Ishikawa (cell line): ENCODE results near the gene ZNF385C.

Experiments
- CEBPB ChIP-seq: IDR thresholded peaks from 2 replicates; pipeline ENCODE4 v1.6.1; 2012
- CREB1 ChIP-seq: IDR thresholded peaks from 2 replicates; pipeline ENCODE4 v1.6.1; 2012; ENCODE audit warnings: low read depth
- EGR1 ChIP-seq: IDR thresholded peaks from 2 replicates; pipeline ENCODE4 v1.6.1; 2012
- EP300 ChIP-seq: IDR thresholded peaks from 2 replicates; pipeline ENCODE4 v1.6.1; 2012; ENCODE audit warnings: borderline replicate concordance
- FOXM1 ChIP-seq: IDR thresholded peaks from 2 replicates; pipeline ENCODE4 v1.6.1; 2012; ENCODE audit warnings: low read depth, borderline replicate concordance
- NFIC ChIP-seq: IDR thresholded peaks from 2 replicates; pipeline ENCODE4 v1.6.1; 2012
- RAD21 ChIP-seq: IDR thresholded peaks from 2 replicates; pipeline ENCODE4 v1.6.1; 2012; ENCODE audit warnings: low read depth
- TAF1 ChIP-seq: IDR thresholded peaks from 2 replicates; pipeline ENCODE4 v1.6.1; 2012; ENCODE audit warnings: low read depth, mild to moderate bottlenecking
- TCF12 ChIP-seq: IDR thresholded peaks from 2 replicates; pipeline ENCODE4 v1.6.1; 2012; ENCODE audit warnings: low read depth
- TEAD4 ChIP-seq: IDR thresholded peaks from 2 replicates; pipeline ENCODE4 v1.6.1; 2012
- YY1 ChIP-seq: IDR thresholded peaks from 2 replicates; pipeline ENCODE4 v1.6.1; 2012; ENCODE audit warnings: low read depth
- ZBTB7A ChIP-seq: IDR thresholded peaks from 2 replicates; pipeline ENCODE4 v1.6.1; 2012; ENCODE audit warnings: low read depth
- TF ChIP-seq, protein P1 (sequence below): IDR thresholded peaks from 2 replicates; pipeline ENCODE4 v1.6.1; 2012
- TF ChIP-seq, protein P2 (sequence below): IDR thresholded peaks from 2 replicates; pipeline ENCODE4 v1.6.1; 2012; ENCODE audit warnings: low read depth, mild to moderate bottlenecking
- TF ChIP-seq, protein P3 (sequence below): IDR thresholded peaks from 2 replicates; pipeline ENCODE4 v1.6.1; 2012

ZNF385C gene

DNA sequence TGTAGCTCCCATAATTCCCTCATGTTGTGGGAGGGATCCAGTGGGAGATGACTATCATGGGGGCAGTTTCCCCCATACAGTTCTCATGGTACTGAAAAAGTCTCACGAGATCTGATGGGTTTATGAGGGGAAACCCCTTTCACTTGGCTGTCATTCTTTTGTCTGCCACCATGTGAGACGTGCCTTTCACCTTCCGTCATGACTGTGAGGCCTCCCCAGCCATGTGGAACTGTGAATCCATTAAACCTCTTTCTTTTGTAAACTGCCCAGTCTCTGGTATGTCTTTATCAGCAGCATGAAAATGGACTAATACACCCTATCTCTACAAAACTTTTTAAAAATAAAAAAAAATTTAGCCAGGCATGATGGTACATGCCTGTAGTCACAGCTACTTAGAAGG, 41.6 kb downstream of the ZNF385C start:
- TF ChIP-seq NFIC: no peak
- TF ChIP-seq FOXM1: no peak
- no peak for TF ChIP-seq EGR1
- no peak for TF ChIP-seq CREB1
- TF ChIP-seq TCF12: no peak
- no peak for TF ChIP-seq TAF1
- TF ChIP-seq, protein P1, sequence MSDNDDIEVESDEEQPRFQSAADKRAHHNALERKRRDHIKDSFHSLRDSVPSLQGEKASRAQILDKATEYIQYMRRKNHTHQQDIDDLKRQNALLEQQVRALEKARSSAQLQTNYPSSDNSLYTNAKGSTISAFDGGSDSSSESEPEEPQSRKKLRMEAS: no peak
- TF ChIP-seq, protein P2, sequence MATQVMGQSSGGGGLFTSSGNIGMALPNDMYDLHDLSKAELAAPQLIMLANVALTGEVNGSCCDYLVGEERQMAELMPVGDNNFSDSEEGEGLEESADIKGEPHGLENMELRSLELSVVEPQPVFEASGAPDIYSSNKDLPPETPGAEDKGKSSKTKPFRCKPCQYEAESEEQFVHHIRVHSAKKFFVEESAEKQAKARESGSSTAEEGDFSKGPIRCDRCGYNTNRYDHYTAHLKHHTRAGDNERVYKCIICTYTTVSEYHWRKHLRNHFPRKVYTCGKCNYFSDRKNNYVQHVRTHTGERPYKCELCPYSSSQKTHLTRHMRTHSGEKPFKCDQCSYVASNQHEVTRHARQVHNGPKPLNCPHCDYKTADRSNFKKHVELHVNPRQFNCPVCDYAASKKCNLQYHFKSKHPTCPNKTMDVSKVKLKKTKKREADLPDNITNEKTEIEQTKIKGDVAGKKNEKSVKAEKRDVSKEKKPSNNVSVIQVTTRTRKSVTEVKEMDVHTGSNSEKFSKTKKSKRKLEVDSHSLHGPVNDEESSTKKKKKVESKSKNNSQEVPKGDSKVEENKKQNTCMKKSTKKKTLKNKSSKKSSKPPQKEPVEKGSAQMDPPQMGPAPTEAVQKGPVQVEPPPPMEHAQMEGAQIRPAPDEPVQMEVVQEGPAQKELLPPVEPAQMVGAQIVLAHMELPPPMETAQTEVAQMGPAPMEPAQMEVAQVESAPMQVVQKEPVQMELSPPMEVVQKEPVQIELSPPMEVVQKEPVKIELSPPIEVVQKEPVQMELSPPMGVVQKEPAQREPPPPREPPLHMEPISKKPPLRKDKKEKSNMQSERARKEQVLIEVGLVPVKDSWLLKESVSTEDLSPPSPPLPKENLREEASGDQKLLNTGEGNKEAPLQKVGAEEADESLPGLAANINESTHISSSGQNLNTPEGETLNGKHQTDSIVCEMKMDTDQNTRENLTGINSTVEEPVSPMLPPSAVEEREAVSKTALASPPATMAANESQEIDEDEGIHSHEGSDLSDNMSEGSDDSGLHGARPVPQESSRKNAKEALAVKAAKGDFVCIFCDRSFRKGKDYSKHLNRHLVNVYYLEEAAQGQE: no peak
- no peak for TF ChIP-seq RAD21
- TF ChIP-seq TEAD4: no peak
- TF ChIP-seq YY1: no peak
- no peak for TF ChIP-seq ZBTB7A
- TF ChIP-seq, protein P3, sequence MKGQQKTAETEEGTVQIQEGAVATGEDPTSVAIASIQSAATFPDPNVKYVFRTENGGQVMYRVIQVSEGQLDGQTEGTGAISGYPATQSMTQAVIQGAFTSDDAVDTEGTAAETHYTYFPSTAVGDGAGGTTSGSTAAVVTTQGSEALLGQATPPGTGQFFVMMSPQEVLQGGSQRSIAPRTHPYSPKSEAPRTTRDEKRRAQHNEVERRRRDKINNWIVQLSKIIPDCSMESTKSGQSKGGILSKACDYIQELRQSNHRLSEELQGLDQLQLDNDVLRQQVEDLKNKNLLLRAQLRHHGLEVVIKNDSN: no peak
- TF ChIP-seq CEBPB: no peak
- no peak for TF ChIP-seq EP300

DNA sequence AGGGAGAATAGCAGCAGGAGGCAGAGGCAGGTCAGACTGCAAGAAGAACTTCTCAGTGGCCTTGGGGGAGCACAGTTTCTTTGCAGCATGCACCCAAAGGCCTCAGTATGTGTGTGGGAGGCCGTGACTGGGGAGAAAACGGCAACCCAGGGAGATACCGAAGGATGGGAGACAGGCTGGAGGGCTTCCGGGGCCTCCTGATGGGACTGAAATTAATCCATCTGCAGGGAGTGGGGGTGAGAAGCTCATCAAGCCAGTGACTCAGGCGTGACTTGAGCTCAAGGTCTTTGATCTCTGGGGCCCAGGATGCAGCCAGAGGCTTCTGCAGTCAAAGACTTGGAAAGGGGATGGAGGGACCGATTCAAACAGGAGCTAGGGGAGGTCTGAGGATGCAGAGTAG, 42.8 kb downstream of the ZNF385C start:
- TF ChIP-seq CREB1 (no peak), EP300 (no peak), TCF12 (no peak), NFIC (no peak), EGR1 (no peak), ZBTB7A (no peak), CEBPB (no peak), TAF1 (no peak)
- TF ChIP-seq, protein P2: no peak
- TF ChIP-seq, protein P3: no peak

DNA sequence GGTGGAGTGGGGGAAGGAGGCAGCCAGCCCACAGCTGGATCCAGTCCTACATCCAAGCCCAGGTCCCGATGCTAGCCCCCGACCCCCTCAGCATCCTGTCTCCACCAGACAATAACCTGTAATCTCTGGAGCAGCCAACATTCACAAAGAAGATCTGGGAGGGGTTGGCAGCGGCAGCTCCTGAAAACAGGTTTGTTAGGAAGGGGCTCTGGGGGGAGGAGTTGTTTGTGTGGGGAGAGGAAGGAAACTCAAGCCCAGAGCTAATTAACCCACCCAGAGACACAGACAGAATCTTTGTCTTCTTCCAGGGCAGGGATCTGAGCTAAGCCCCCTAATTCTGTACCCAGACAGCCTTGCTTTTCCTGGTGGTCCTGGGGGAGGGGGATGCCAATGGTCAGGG, 43.2 kb downstream of the ZNF385C start:
- TF ChIP-seq EGR1 (no peak), EP300 (no peak), RAD21 (no peak), CREB1 (no peak), NFIC (no peak), CEBPB (no peak)
- TF ChIP-seq, protein P3: no peak
- TF ChIP-seq, protein P1: no peak

DNA sequence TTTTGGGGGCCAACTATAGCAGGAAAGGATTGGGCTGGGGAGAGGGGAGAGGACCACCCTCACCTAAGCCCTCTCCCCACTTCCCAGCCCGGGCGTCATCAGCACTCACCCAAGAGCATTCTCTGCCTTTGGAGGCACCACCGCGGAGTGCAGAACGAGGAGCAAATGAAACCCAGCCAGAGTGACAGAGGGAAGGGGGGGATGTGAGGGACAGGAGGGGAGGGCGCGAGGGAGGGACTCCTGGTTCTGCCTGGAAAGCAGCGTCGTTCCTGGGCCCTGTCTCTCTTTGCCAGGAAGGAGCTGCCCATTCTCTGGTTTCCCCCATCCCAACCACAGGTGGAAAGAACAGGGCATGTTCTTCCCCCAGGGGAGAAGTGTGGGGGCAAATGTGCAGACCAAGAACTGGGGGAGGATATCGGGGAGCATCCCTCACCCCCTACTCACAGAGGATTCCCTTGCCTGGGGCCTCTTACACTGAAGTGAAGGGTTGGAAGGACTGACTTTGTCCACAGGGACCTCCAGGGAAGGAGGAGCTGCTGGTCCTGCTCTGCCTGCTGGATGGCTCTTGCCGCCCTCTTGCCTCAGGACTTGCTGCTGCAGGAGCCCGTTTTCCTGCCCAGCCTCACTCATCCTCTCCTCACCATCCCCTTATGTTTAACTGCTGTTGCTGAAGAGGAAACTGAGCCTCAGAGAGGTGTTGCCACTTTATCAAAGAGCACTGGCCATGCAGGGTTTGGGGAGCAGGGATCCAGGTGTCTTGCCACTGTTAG, 44.4 kb downstream of the ZNF385C start:
- no peak for TF ChIP-seq TEAD4
- TF ChIP-seq ZBTB7A: no peak
- TF ChIP-seq, protein P2: no peak
- TF ChIP-seq TCF12: no peak
- TF ChIP-seq YY1: no peak
- TF ChIP-seq EGR1: no peak
- no peak for TF ChIP-seq EP300
- TF ChIP-seq, protein P1: no peak
- no peak for TF ChIP-seq TAF1
- TF ChIP-seq, protein P3: no peak
- TF ChIP-seq CEBPB: no peak
- no peak for TF ChIP-seq RAD21
- TF ChIP-seq CREB1: no peak
- no peak for TF ChIP-seq NFIC
- TF ChIP-seq FOXM1: no peak
